HEK293 (cell line): Measurements from ENCODE around the gene SUMF1.
A peak's percentile ranks its signal among the peaks of the same experiment; 100 is the strongest.

Source experiments
- AEBP2 ChIP-seq: fragments of 450-650 bp; formaldehyde crosslinking; IDR thresholded peaks from 2 replicates; pipeline ENCODE4 v1.5.1; 2016; ENCODE audit warnings: missing biosample characterization, missing genetic modification characterization, borderline replicate concordance
- ATF2 ChIP-seq: fragments of 450-650 bp; formaldehyde crosslinking; IDR thresholded peaks from 2 replicates; pipeline ENCODE4 v1.5.1; 2016; ENCODE audit warnings: missing biosample characterization, missing genetic modification characterization, low read depth
- KLF16 ChIP-seq: fragments of 450-650 bp; formaldehyde crosslinking; IDR thresholded peaks from 2 replicates; pipeline ENCODE4 v1.5.1; 2017; ENCODE audit warnings: missing biosample characterization, missing genetic modification characterization
- KLF9 ChIP-seq: fragments of 450-650 bp; formaldehyde crosslinking; IDR thresholded peaks from 2 replicates; pipeline ENCODE4 v1.5.1; 2016; ENCODE audit warnings: missing biosample characterization, missing genetic modification characterization, low read depth
- OSR2 ChIP-seq: fragments of 450-650 bp; formaldehyde crosslinking; IDR thresholded peaks from 2 replicates; pipeline ENCODE4 v1.5.1; 2016; ENCODE audit warnings: missing biosample characterization, missing genetic modification characterization
- REPIN1 ChIP-seq: fragments of 450-650 bp; formaldehyde crosslinking; IDR thresholded peaks from 2 replicates; pipeline ENCODE4 v1.5.1; 2017; ENCODE audit warnings: missing biosample characterization, missing genetic modification characterization, low read depth
- ZBTB11 ChIP-seq: fragments of 450-650 bp; formaldehyde crosslinking; conservative IDR thresholded peaks from 2 replicates; pipeline ENCODE4 v1.5.1; 2016; ENCODE audit warnings: low read depth, missing biosample characterization, missing genetic modification characterization
- ZBTB17 ChIP-seq: fragments of 450-650 bp; formaldehyde crosslinking; IDR thresholded peaks from 2 replicates; pipeline ENCODE4 v1.5.1; 2016; ENCODE audit warnings: missing biosample characterization, missing genetic modification characterization
- ZBTB48 ChIP-seq: fragments of 450-650 bp; formaldehyde crosslinking; IDR thresholded peaks from 2 replicates; pipeline ENCODE4 v1.5.1; 2016; ENCODE audit warnings: missing biosample characterization, missing genetic modification characterization
- ZBTB8A ChIP-seq: fragments of 450-650 bp; formaldehyde crosslinking; IDR thresholded peaks from 2 replicates; pipeline ENCODE4 v1.5.1; 2016; ENCODE audit warnings: missing biosample characterization, missing genetic modification characterization
- ZFHX2 ChIP-seq: fragments of 450-650 bp; formaldehyde crosslinking; conservative IDR thresholded peaks from 2 replicates; pipeline ENCODE4 v1.5.1; 2016; ENCODE audit warnings: missing biosample characterization, missing genetic modification characterization
- ZIC2 ChIP-seq: fragments of 450-650 bp; formaldehyde crosslinking; IDR thresholded peaks from 2 replicates; pipeline ENCODE4 v1.5.1; 2016; ENCODE audit warnings: missing biosample characterization, missing genetic modification characterization
- ZNF24 ChIP-seq: fragments of 450-650 bp; formaldehyde crosslinking; IDR thresholded peaks from 2 replicates; pipeline ENCODE4 v1.5.1; 2016; ENCODE audit warnings: missing biosample characterization, missing genetic modification characterization
- ZNF341 ChIP-seq: fragments of 450-650 bp; formaldehyde crosslinking; IDR thresholded peaks from 2 replicates; pipeline ENCODE4; 2016; ENCODE audit warnings: low read depth, missing biosample characterization, missing genetic modification characterization
- ZNF404 ChIP-seq: fragments of 450-650 bp; formaldehyde crosslinking; IDR thresholded peaks from 2 replicates; pipeline ENCODE4 v1.5.1; 2017; ENCODE audit warnings: missing biosample characterization, missing genetic modification characterization
- ZNF423 ChIP-seq: fragments of 450-650 bp; formaldehyde crosslinking; IDR thresholded peaks from 2 replicates; pipeline ENCODE4 v1.5.1; 2016; ENCODE audit warnings: missing biosample characterization, missing genetic modification characterization
- ZNF600 ChIP-seq: fragments of 450-650 bp; formaldehyde crosslinking; IDR thresholded peaks from 2 replicates; pipeline ENCODE4 v1.5.1; 2016; ENCODE audit warnings: missing biosample characterization, missing genetic modification characterization
- ZNF621 ChIP-seq: fragments of 450-650 bp; formaldehyde crosslinking; IDR thresholded peaks from 2 replicates; pipeline ENCODE4 v1.5.1; 2017; ENCODE audit warnings: missing biosample characterization, missing genetic modification characterization
- ZNF76 ChIP-seq: fragments of 450-650 bp; formaldehyde crosslinking; IDR thresholded peaks from 2 replicates; pipeline ENCODE4; 2016; ENCODE audit warnings: low read depth, missing biosample characterization, missing genetic modification characterization, borderline replicate concordance
- ZNF791 ChIP-seq: fragments of 450-650 bp; formaldehyde crosslinking; IDR thresholded peaks from 2 replicates; pipeline ENCODE4 v1.5.1; 2016; ENCODE audit warnings: missing biosample characterization, missing genetic modification characterization
- ZNF843 ChIP-seq: fragments of 450-650 bp; formaldehyde crosslinking; IDR thresholded peaks from 2 replicates; pipeline ENCODE4 v1.5.1; 2016; ENCODE audit warnings: missing biosample characterization, missing genetic modification characterization
- ZXDB ChIP-seq: fragments of 450-650 bp; formaldehyde crosslinking; IDR thresholded peaks from 2 replicates; pipeline ENCODE4 v1.5.1; 2016; ENCODE audit warnings: missing biosample characterization, missing genetic modification characterization
- TF ChIP-seq, protein P1 (sequence below): fragments of 450-650 bp; formaldehyde crosslinking; IDR thresholded peaks from 2 replicates; pipeline ENCODE4 v1.5.1; 2017; ENCODE audit warnings: missing biosample characterization, missing genetic modification characterization
- TF ChIP-seq, protein P2 (sequence below): fragments of 450-650 bp; formaldehyde crosslinking; IDR thresholded peaks from 2 replicates; pipeline ENCODE4 v1.5.1; 2016; ENCODE audit warnings: missing biosample characterization, missing genetic modification characterization
- TF ChIP-seq, protein P3 (sequence below): fragments of 450-650 bp; formaldehyde crosslinking; IDR thresholded peaks from 2 replicates; pipeline ENCODE4 v1.5.1; 2017; ENCODE audit warnings: missing biosample characterization, missing genetic modification characterization
- TF ChIP-seq, protein P4 (sequence below): fragments of 450-650 bp; formaldehyde crosslinking; IDR thresholded peaks from 2 replicates; pipeline ENCODE4 v1.5.1; 2016; ENCODE audit warnings: missing biosample characterization, missing genetic modification characterization

SUMF1 gene

DNA sequence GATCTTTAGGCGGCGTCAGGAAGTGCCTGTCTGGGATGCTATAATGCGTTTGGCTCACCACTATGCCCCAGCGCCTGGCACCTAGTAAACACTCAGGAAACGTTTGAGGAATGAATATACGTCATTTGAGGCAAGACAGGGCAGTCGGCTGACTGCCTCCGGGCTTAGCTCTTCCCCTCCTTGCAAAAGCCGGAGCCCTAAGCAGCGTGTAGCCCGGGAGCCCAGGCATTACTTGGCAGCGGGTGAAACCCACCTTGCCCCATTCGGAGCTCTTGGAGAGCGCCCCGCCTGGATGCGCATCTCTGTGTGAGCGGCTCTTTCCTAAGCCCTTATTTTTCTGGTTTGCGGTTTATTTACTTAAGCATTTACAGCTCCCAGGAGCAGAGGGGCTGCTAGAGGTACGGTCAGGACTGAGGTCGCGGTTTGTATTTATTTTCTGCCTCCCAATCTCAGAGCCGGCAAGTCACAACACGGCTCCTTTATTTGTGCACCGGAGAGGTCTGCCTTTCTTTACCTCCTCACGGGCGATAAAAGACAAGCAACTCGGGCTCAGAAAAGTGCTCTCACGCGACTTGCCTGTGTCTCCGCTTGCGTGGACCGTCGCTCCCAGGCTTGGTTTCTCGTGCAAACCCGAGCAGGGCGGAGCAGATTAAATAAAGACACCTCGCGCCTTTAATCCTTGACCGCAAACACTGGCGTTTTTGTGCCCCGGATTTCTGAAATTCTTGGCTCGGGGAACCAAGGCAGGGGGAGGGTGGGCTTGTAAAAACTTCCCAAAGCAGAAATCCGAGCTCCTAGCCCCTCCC, 25.3 kb upstream of the SUMF1 start (continued):
- TF ChIP-seq, protein P1, sequence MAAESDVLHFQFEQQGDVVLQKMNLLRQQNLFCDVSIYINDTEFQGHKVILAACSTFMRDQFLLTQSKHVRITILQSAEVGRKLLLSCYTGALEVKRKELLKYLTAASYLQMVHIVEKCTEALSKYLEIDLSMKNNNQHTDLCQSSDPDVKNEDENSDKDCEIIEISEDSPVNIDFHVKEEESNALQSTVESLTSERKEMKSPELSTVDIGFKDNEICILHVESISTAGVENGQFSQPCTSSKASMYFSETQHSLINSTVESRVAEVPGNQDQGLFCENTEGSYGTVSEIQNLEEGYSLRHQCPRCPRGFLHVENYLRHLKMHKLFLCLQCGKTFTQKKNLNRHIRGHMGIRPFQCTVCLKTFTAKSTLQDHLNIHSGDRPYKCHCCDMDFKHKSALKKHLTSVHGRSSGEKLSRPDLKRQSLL = no peak; the same call in 1 of the 2 replicates
- TF ChIP-seq ZNF341 (peak; percentile 41), ZIC2 (0 out of 2 replicates have a peak, but pooled peaks have one; percentile 39), ZBTB8A (tag by site-specific recombination) (peak; percentile 85), OSR2 (tag by site-specific recombination) (peak; percentile 52), ZNF76 (no peak; the same call in 1 of the 2 replicates), ZNF600 (tag by site-specific recombination) (no peak), KLF9 (no peak), ZNF791 (tag by site-specific recombination) (no peak), ZXDB (tag by site-specific recombination) (0 out of 2 replicates have a peak, but pooled peaks have one; percentile 19), ZNF843 (tag by site-specific recombination) (peak; percentile 21; the same call in 1 of the 2 replicates), ZNF423 (tag by site-specific recombination) (peak; percentile 45; the same call in 1 of the 2 replicates), REPIN1 (tag by site-specific recombination) (no peak), AEBP2 (tag by site-specific recombination) (no peak), ZBTB17 (tag by site-specific recombination) (peak; percentile 95), KLF16 (tag by site-specific recombination) (no peak), ATF2 (tag by site-specific recombination) (peak; percentile 56), ZNF404 (tag by site-specific recombination) (no peak), ZBTB48 (tag by site-specific recombination) (peak; percentile 82), ZFHX2 (no peak), ZNF24 (tag by site-specific recombination) (no peak), ZNF621 (tag by site-specific recombination) (no peak), ZBTB11 (peak; percentile 8; the same call in 1 of the 2 replicates)
- TF ChIP-seq, protein P2, sequence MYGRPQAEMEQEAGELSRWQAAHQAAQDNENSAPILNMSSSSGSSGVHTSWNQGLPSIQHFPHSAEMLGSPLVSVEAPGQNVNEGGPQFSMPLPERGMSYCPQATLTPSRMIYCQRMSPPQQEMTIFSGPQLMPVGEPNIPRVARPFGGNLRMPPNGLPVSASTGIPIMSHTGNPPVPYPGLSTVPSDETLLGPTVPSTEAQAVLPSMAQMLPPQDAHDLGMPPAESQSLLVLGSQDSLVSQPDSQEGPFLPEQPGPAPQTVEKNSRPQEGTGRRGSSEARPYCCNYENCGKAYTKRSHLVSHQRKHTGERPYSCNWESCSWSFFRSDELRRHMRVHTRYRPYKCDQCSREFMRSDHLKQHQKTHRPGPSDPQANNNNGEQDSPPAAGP = peak; percentile 52; the same call in 1 of the 2 replicates
- TF ChIP-seq, protein P3, sequence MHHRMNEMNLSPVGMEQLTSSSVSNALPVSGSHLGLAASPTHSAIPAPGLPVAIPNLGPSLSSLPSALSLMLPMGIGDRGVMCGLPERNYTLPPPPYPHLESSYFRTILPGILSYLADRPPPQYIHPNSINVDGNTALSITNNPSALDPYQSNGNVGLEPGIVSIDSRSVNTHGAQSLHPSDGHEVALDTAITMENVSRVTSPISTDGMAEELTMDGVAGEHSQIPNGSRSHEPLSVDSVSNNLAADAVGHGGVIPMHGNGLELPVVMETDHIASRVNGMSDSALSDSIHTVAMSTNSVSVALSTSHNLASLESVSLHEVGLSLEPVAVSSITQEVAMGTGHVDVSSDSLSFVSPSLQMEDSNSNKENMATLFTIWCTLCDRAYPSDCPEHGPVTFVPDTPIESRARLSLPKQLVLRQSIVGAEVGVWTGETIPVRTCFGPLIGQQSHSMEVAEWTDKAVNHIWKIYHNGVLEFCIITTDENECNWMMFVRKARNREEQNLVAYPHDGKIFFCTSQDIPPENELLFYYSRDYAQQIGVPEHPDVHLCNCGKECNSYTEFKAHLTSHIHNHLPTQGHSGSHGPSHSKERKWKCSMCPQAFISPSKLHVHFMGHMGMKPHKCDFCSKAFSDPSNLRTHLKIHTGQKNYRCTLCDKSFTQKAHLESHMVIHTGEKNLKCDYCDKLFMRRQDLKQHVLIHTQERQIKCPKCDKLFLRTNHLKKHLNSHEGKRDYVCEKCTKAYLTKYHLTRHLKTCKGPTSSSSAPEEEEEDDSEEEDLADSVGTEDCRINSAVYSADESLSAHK (tag by site-specific recombination) = 0 out of 2 replicates have a peak, but pooled peaks have one; percentile 34
- TF ChIP-seq, protein P4, sequence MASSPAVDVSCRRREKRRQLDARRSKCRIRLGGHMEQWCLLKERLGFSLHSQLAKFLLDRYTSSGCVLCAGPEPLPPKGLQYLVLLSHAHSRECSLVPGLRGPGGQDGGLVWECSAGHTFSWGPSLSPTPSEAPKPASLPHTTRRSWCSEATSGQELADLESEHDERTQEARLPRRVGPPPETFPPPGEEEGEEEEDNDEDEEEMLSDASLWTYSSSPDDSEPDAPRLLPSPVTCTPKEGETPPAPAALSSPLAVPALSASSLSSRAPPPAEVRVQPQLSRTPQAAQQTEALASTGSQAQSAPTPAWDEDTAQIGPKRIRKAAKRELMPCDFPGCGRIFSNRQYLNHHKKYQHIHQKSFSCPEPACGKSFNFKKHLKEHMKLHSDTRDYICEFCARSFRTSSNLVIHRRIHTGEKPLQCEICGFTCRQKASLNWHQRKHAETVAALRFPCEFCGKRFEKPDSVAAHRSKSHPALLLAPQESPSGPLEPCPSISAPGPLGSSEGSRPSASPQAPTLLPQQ = peak; percentile 21; the same call in 1 of the 2 replicates
